ENCODE measurements around the gene IQCE.
"Not testable (repeated sequence)": the region's sequence is repeated elsewhere in the genome, so short reads cannot be mapped to it uniquely, and the experiment has no call there.

Gene IQCE

GRCh38 chr7:2582006-2582735, 23.4 kb downstream of the IQCE start:
- DNase-seq, result no peak

GRCh38 chr7:2583798-2584580, 25.2 kb downstream of the IQCE start:
- no peak for DNase-seq

- DNase-seq, result no peak
Measured at GRCh38 chr7:2585446-2585845, 26.7 kb downstream of the IQCE start.

GRCh38 chr7:2586326-2587020, 27.7 kb downstream of the IQCE start:
- no peak for DNase-seq

- DNase-seq, result no peak
Measured at GRCh38 chr7:2587134-2587533, 28.4 kb downstream of the IQCE start.

GRCh38 chr7:2587778-2588177, 29.0 kb downstream of the IQCE start:
- no peak for DNase-seq

GRCh38 chr7:2589341-2589740, 30.6 kb downstream of the IQCE start:
- no peak for DNase-seq

GRCh38 chr7:2589941-2590340, 31.2 kb downstream of the IQCE start:
- DNase-seq, result not testable (repeated sequence)

- DNase-seq, result no peak
Measured at GRCh38 chr7:2592375-2592865, 33.6 kb downstream of the IQCE start.

- DNase-seq, result no peak
Measured at GRCh38 chr7:2593036-2593727, 34.4 kb downstream of the IQCE start.

- no peak for DNase-seq
Measured at GRCh38 chr7:2594599-2594998, 35.8 kb downstream of the IQCE start.

GRCh38 chr7:2595258-2595860, 36.6 kb downstream of the IQCE start:
- DNase-seq, result no peak

GRCh38 chr7:2596464-2597272, 37.9 kb downstream of the IQCE start:
- no peak for DNase-seq

- no peak for DNase-seq
Measured at GRCh38 chr7:2597273-2597640, 38.5 kb downstream of the IQCE start.

- DNase-seq, result no peak
Measured at GRCh38 chr7:2598154-2598823, 39.5 kb downstream of the IQCE start.

GRCh38 chr7:2601065-2601464, 42.3 kb downstream of the IQCE start:
- no peak for DNase-seq

GRCh38 chr7:2601907-2602306, 43.1 kb downstream of the IQCE start:
- DNase-seq, result no peak

GRCh38 chr7:2602406-2603043, 43.7 kb downstream of the IQCE start:
- DNase-seq, result no peak

- no peak for DNase-seq
Measured at GRCh38 chr7:2603044-2603965, 44.5 kb downstream of the IQCE start.
